Measurements from ENCODE around the gene C12orf42. TPM values are rescaled to one million over a fixed set of nuclear protein-coding genes. Genes with fewer than 3 reads are reported as not detected.

The C12orf42 gene
- total RNA-seq, 1 experiment from 2014 or later: not detected

- ChIA-PET CTCF (no interaction called here), POLR2A (ENCODE audit: unreplicated experiment) (no interaction called here)
- Histone ChIP-seq H3K4me1 (ENCODE audit: insufficient read depth, low read length) (peaks cover 5% of the 10 kb centered on the region; the same call in 1 of the 2 replicates), H3K27me3 (ENCODE audit: low read length) (peaks cover 18% of the 10 kb centered on the region), H3K79me2 (ENCODE audit: low read length) (no peaks in the 10 kb centered on the region), H3K4me3 (ENCODE audit: low read length) (no peak overlapping the region), H3F3A (ENCODE audit: low read length, unreplicated experiment) (no peaks in the 10 kb centered on the region), H2AFZ (ENCODE audit: low read length) (no peak overlapping the region), H3K4me2 (ENCODE audit: low read length) (no peak overlapping the region), H3K9ac (ENCODE audit: low read length) (no peak overlapping the region), H3K9me3 (ENCODE audit: low read length) (no peaks in the 10 kb centered on the region), H3K36me3 (ENCODE audit: low read depth, low read length) (no peaks in the 10 kb centered on the region), H4K20me1 (ENCODE audit: low read length) (no peaks in the 10 kb centered on the region), H3K9me2 (replicated peaks; ENCODE audit: low read length) (no peaks in the 10 kb centered on the region), H3K27ac (ENCODE audit: low read length) (no peak overlapping the region)
- ATAC-seq: no peak
- no peak for DNase-seq
- intact Hi-C loops (cut with micrococcal nuclease): no loop called here
- no TSS peak for BruUV-seq (replicated peaks)
- TF ChIP-seq, protein P1, sequence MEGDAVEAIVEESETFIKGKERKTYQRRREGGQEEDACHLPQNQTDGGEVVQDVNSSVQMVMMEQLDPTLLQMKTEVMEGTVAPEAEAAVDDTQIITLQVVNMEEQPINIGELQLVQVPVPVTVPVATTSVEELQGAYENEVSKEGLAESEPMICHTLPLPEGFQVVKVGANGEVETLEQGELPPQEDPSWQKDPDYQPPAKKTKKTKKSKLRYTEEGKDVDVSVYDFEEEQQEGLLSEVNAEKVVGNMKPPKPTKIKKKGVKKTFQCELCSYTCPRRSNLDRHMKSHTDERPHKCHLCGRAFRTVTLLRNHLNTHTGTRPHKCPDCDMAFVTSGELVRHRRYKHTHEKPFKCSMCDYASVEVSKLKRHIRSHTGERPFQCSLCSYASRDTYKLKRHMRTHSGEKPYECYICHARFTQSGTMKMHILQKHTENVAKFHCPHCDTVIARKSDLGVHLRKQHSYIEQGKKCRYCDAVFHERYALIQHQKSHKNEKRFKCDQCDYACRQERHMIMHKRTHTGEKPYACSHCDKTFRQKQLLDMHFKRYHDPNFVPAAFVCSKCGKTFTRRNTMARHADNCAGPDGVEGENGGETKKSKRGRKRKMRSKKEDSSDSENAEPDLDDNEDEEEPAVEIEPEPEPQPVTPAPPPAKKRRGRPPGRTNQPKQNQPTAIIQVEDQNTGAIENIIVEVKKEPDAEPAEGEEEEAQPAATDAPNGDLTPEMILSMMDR (conservative IDR thresholded peaks at IDR 0.05; ENCODE audit: low read depth, low read length): no peak
- TF ChIP-seq EZH2phosphoT487 (IDR thresholded peaks at IDR 0.05; ENCODE audit: borderline replicate concordance, low read length) (no peak), EZH2 (IDR thresholded peaks at IDR 0.05; ENCODE audit: low read length, unreplicated experiment) (no peak)
Observed at GRCh38 chr12:103423516-103423910, 72.3 kb downstream of the C12orf42 start.

- Histone ChIP-seq H3K9me3 (ENCODE audit: low read length) (no peaks in the 10 kb centered on the region), H3K36me3 (ENCODE audit: low read depth, low read length) (no peaks in the 10 kb centered on the region), H3K9me2 (replicated peaks; ENCODE audit: low read length) (no peaks in the 10 kb centered on the region), H3F3A (ENCODE audit: low read length, unreplicated experiment) (no peaks in the 10 kb centered on the region), H3K9ac (ENCODE audit: low read length) (no peak overlapping the region), H3K4me1 (ENCODE audit: insufficient read depth, low read length) (peaks cover 5% of the 10 kb centered on the region; the same call in 1 of the 2 replicates), H3K4me3 (ENCODE audit: low read length) (no peak overlapping the region), H3K79me2 (ENCODE audit: low read length) (no peaks in the 10 kb centered on the region), H4K20me1 (ENCODE audit: low read length) (no peaks in the 10 kb centered on the region), H3K27ac (ENCODE audit: low read length) (no peak overlapping the region), H3K27me3 (ENCODE audit: low read length) (peaks cover 18% of the 10 kb centered on the region), H3K4me2 (ENCODE audit: low read length) (no peak overlapping the region), H2AFZ (ENCODE audit: low read length) (no peak overlapping the region)
- ChIA-PET POLR2A (ENCODE audit: unreplicated experiment) (no interaction called here), CTCF (no interaction called here)
- TF ChIP-seq, protein P1 (conservative IDR thresholded peaks at IDR 0.05; ENCODE audit: low read depth, low read length): no peak
- TF ChIP-seq EZH2phosphoT487 (IDR thresholded peaks at IDR 0.05; ENCODE audit: borderline replicate concordance, low read length): no peak
- TF ChIP-seq EZH2 (IDR thresholded peaks at IDR 0.05; ENCODE audit: low read length, unreplicated experiment): no peak
- intact Hi-C loops (cut with micrococcal nuclease): no loop called here
- no TSS peak for BruUV-seq (replicated peaks)
- DNase-seq: no peak
- ATAC-seq: no peak
Observed at GRCh38 chr12:103422746-103423515, 72.8 kb downstream of the C12orf42 start.

DNA sequence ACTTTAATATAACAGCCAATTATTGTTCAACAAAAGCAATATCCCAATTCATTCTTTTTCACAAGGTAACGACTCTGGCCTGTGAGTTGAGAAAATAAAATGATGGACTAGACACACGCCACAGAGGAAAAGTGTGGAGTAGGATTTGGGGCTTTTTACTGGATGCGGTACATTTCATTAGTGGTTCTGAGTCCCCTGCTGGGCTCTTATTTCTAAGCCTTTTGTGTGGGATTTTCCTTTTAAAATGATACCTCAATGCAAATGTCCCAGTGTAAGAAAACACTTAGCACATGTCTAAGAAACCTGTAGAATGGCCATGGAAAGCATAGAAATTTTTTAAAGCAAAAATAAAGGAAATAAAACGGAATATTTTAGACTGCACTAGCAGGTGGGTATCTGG, 73.4 kb downstream of the C12orf42 start:
- Histone ChIP-seq H3K27me3 (ENCODE audit: low read length) (peaks cover 23% of the 10 kb centered on the region), H3K36me3 (ENCODE audit: low read depth, low read length) (no peaks in the 10 kb centered on the region), H3K9me3 (ENCODE audit: low read length) (no peaks in the 10 kb centered on the region), H3K4me2 (ENCODE audit: low read length) (no peak overlapping the region), H2AFZ (ENCODE audit: low read length) (no peak overlapping the region), H3K4me3 (ENCODE audit: low read length) (no peak overlapping the region), H4K20me1 (ENCODE audit: low read length) (no peaks in the 10 kb centered on the region), H3F3A (ENCODE audit: low read length, unreplicated experiment) (no peaks in the 10 kb centered on the region), H3K27ac (ENCODE audit: low read length) (no peak overlapping the region), H3K9me2 (replicated peaks; ENCODE audit: low read length) (no peaks in the 10 kb centered on the region), H3K9ac (ENCODE audit: low read length) (no peak overlapping the region), H3K4me1 (ENCODE audit: insufficient read depth, low read length) (peaks cover 5% of the 10 kb centered on the region; the same call in 1 of the 2 replicates), H3K79me2 (ENCODE audit: low read length) (no peaks in the 10 kb centered on the region)
- TF ChIP-seq EZH2phosphoT487 (IDR thresholded peaks at IDR 0.05; ENCODE audit: borderline replicate concordance, low read length) (no peak), EZH2 (IDR thresholded peaks at IDR 0.05; ENCODE audit: low read length, unreplicated experiment) (no peak)
- TF ChIP-seq, protein P1 (conservative IDR thresholded peaks at IDR 0.05; ENCODE audit: low read depth, low read length): no peak
- BruUV-seq (replicated peaks): no TSS peak
- intact Hi-C loops (cut with micrococcal nuclease): no loop called here
- POLR2A ChIA-PET (ENCODE audit: unreplicated experiment): no interaction called here
- no peak for ATAC-seq
- no peak for DNase-seq
- CTCF ChIA-PET: no interaction called here
